PFSK-1 (cell line): ENCODE measurements around the gene WDR91.

ENCODE experiments used
- FOXP2 ChIP-seq: optimal IDR thresholded peaks from 2 replicates; pipeline ENCODE3; 2011; ENCODE audit warnings: borderline replicate concordance, control low read depth, inconsistent platforms; ENCODE audit not compliant: insufficient read depth; ENCODE audit errors: extremely low read length, extremely low read depth
- POLR2AphosphoS5 ChIP-seq: IDR thresholded peaks from 2 replicates; pipeline ENCODE4 v1.6.1; 2012; ENCODE audit warnings: low read depth, mild to moderate bottlenecking, control low read depth, low read length, moderate library complexity
- SIN3A ChIP-seq: IDR thresholded peaks from 2 replicates; pipeline ENCODE4 v1.6.1; 2012; ENCODE audit warnings: mild to moderate bottlenecking, low read length, moderate library complexity, borderline replicate concordance; ENCODE audit not compliant: insufficient read depth
- TAF1 ChIP-seq: IDR thresholded peaks from 2 replicates; pipeline ENCODE4 v1.6.1; 2012; ENCODE audit warnings: low read length, control low read depth, borderline replicate concordance; ENCODE audit not compliant: insufficient read depth
- TF ChIP-seq, protein P1 (sequence below), 2 experiments: IDR thresholded peaks; 2 replicates each; pipeline versions ENCODE4 v1.6.1 to v1.8.0; 2011 to 2012; ENCODE audit warnings: low read depth in 2 of 2, low read length in 2 of 2, control low read depth in 1 of 2, inconsistent platforms in 1 of 2, mild to moderate bottlenecking in 1 of 2, moderate library complexity in 1 of 2; ENCODE audit not compliant: insufficient read depth in 1 of 2

The WDR91 gene

DNA sequence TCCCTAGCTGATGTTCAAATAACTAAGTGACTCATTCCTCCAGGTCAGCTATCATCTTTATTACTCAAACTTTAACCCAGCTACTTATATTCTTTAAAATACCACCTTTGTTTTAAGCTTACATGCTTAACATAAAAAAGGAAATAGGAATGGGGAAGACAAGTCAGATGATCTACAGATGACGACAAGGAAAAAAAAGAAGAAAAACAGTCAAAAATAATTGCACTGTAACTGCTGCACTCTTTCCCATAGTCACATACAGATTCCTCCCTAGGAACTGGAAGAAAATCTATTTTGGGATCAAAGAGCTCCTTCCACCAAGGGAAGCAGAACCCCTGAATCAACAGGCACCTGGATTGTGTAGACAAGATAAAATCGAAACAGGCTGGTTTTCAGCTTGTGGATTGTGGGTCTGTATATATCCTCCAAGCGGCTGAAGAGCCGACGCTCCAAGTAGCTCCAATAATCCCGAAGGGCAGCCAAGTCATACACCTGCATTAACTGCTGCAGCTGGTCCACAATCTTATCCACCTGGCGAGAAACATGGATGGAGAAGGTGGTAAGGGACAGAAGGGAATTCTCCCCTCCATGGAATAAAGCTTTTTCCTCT, 2.0 kb downstream of the WDR91 start:
- no peak for TF ChIP-seq SIN3A
- no peak for TF ChIP-seq FOXP2
- TF ChIP-seq TAF1, result no peak
- TF ChIP-seq, protein P1, sequence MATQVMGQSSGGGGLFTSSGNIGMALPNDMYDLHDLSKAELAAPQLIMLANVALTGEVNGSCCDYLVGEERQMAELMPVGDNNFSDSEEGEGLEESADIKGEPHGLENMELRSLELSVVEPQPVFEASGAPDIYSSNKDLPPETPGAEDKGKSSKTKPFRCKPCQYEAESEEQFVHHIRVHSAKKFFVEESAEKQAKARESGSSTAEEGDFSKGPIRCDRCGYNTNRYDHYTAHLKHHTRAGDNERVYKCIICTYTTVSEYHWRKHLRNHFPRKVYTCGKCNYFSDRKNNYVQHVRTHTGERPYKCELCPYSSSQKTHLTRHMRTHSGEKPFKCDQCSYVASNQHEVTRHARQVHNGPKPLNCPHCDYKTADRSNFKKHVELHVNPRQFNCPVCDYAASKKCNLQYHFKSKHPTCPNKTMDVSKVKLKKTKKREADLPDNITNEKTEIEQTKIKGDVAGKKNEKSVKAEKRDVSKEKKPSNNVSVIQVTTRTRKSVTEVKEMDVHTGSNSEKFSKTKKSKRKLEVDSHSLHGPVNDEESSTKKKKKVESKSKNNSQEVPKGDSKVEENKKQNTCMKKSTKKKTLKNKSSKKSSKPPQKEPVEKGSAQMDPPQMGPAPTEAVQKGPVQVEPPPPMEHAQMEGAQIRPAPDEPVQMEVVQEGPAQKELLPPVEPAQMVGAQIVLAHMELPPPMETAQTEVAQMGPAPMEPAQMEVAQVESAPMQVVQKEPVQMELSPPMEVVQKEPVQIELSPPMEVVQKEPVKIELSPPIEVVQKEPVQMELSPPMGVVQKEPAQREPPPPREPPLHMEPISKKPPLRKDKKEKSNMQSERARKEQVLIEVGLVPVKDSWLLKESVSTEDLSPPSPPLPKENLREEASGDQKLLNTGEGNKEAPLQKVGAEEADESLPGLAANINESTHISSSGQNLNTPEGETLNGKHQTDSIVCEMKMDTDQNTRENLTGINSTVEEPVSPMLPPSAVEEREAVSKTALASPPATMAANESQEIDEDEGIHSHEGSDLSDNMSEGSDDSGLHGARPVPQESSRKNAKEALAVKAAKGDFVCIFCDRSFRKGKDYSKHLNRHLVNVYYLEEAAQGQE (IDR thresholded peaks at IDR 0.05; ENCODE audit: insufficient read depth in 1 of 2, low read depth in 2 of 2, low read length in 2 of 2), result no peak
- TF ChIP-seq POLR2AphosphoS5, result no peak

DNA sequence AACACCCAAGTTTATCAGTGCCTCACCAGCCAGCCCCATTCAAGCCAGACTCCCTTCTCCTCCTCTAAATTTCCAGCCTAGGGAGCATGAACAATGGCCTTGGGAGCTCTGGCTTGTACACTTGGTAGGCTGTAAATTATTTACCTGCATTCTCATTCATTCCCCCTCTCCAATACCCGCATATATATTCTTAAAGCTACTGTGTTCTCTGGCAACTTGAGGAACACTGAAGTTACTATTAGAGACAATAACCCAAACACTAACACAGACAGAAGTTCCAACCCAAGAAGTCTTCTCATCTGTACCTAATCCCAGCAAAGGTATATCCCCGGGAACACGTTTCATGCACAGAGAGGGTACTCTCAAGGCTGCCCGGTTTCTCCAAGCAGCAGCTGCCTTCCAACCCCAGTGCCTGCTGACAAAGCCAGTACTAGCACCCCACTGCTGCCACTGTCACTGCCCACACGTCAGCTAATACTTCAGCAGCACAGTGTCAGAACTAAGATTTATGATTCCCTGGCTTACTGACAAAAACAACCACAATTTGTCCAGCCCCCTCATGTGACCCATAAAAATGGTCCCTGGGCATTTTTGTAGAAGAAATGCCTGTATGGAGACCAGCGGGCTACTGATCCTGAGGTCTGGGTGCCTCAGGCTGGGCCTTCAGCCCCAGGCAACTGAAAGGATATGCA, 3.1 kb downstream of the WDR91 start:
- TF ChIP-seq FOXP2 (no peak), SIN3A (no peak), TAF1 (no peak), POLR2AphosphoS5 (no peak)
- TF ChIP-seq, protein P1 (IDR thresholded peaks at IDR 0.05; ENCODE audit: insufficient read depth in 1 of 2, low read depth in 2 of 2, low read length in 2 of 2), result no peak

DNA sequence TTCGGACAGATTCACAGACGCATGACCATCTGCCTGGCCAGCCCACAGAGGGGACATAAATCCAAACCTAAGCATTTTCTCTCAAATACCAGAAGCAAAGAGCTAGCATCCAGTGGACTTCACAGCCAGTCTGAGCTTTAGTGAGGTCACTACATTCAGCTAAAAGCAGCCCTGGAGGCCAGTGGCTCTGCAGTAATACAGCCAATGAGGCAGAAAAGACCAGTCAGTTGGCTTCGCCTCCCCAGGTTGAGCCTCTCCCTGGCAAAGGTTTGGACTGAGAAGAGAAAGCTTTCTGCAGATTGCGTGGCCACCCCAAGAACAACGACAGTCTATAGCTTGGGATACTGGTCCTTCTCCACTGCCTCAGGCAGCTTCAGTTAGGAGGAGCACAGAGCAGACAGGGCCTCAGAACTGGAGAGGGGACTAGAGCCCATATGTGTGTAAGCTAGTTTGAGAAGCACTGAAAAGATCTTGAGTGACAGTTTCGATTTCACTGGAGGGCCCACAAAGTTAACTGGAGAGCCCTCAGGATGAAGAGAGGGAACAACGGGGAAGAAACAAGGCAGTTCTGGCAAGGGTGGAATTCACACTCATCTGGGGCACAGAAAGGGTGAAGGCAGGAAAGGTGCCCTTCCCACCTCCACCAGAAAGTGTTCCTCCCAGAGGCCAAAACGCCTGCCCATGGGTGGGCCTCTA, 3.8 kb downstream of the WDR91 start:
- TF ChIP-seq, protein P1 (IDR thresholded peaks at IDR 0.05; ENCODE audit: insufficient read depth in 1 of 2, low read depth in 2 of 2, low read length in 2 of 2), result no peak
- no peak for TF ChIP-seq TAF1
- no peak for TF ChIP-seq FOXP2
- no peak for TF ChIP-seq SIN3A
- no peak for TF ChIP-seq POLR2AphosphoS5

DNA sequence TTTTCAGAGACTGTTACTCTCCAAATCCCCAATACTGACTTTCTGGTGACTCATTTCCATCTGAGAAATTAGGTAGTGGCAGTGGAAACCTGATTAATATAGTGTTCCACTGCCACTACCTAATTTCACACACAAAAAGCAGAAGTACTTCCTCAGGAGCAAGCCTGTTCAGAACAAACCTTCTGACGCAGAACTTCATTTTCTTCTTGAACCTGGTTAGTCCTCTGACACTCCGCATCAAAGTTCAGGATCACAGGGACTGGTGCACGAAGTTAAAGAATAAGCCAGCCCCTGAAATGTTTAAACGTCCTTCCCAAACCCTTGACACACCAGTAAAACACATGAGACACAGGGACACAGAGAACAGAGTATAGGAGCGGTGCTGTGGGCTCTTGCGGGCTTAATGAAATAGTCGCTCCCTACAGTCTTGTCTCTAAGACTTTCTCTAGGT, 4.4 kb downstream of the WDR91 start:
- TF ChIP-seq POLR2AphosphoS5, result no peak
- TF ChIP-seq, protein P1 (IDR thresholded peaks at IDR 0.05; ENCODE audit: insufficient read depth in 1 of 2, low read depth in 2 of 2, low read length in 2 of 2), result no peak
- no peak for TF ChIP-seq SIN3A
- no peak for TF ChIP-seq TAF1
